Measurements from ENCODE around the gene KLHL29.

DNA sequence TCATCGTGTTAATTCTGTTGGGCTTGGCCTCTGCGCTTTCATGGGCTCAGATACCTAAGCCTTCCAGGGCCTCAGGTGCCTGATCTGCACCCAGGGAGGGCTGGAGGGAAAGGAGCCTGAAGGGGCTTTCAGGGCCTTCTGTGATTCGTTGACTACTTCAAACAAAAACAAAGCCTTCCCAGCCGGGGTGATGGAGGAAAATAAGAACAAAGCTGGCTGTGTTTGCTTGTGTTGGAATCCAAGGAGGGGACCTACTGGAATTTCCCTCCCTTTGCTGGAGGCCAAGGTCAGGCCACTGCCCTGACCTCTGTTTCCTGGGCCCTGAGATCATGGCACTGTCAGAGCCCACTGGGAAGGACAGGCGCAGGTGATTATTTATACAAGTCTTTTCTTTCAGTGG is 135.3 kb downstream of the KLHL29 start:
- TF ChIP-seq POLR2A (IDR thresholded peaks at IDR 0.05; ENCODE audit: low read depth, low read length): no peak
- TF ChIP-seq MYC (IDR thresholded peaks at IDR 0.05; ENCODE audit: low read depth, low read length): no peak
- no peak for TF ChIP-seq POLR2AphosphoS5 (IDR thresholded peaks at IDR 0.05; ENCODE audit: insufficient read depth, low read depth, low read length)
- no peak for TF ChIP-seq JUN (IDR thresholded peaks at IDR 0.05; ENCODE audit: borderline replicate concordance, insufficient read depth, insufficient read length, low read depth)
- TF ChIP-seq, protein P1, sequence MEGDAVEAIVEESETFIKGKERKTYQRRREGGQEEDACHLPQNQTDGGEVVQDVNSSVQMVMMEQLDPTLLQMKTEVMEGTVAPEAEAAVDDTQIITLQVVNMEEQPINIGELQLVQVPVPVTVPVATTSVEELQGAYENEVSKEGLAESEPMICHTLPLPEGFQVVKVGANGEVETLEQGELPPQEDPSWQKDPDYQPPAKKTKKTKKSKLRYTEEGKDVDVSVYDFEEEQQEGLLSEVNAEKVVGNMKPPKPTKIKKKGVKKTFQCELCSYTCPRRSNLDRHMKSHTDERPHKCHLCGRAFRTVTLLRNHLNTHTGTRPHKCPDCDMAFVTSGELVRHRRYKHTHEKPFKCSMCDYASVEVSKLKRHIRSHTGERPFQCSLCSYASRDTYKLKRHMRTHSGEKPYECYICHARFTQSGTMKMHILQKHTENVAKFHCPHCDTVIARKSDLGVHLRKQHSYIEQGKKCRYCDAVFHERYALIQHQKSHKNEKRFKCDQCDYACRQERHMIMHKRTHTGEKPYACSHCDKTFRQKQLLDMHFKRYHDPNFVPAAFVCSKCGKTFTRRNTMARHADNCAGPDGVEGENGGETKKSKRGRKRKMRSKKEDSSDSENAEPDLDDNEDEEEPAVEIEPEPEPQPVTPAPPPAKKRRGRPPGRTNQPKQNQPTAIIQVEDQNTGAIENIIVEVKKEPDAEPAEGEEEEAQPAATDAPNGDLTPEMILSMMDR (IDR thresholded peaks at IDR 0.05; ENCODE audit: extremely low read depth in 1 of 2, insufficient read depth in 1 of 2, low read depth in 1 of 2, low read length in 2 of 2): no peak
- TF ChIP-seq, protein P2, sequence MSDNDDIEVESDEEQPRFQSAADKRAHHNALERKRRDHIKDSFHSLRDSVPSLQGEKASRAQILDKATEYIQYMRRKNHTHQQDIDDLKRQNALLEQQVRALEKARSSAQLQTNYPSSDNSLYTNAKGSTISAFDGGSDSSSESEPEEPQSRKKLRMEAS (IDR thresholded peaks at IDR 0.05; ENCODE audit: insufficient read depth, insufficient read length): no peak
- TF ChIP-seq EZH2 (IDR thresholded peaks at IDR 0.05; ENCODE audit: borderline replicate concordance, low read depth, low read length, severe bottlenecking): no peak
- TF ChIP-seq FOS (IDR thresholded peaks at IDR 0.05; ENCODE audit: borderline replicate concordance, insufficient read depth, low read length): no peak
- TF ChIP-seq GATA2 (IDR thresholded peaks at IDR 0.05; ENCODE audit: insufficient read depth, insufficient read length, low read depth, low read length): no peak

All from endothelial cell of umbilical vein (primary cell).